Parathyroid adenoma (tissue), 2 donors: ENCODE data around the gene CTBP1.

ENCODE experiments used
- H2AFZ ChIP-seq: fragments of 300-600 bp; sonication (generic); one replicate; pipeline ENCODE4 v1.7.0; 2017; ENCODE audit warnings: antibody characterized with exemption, mild to moderate bottlenecking
- H3K27ac ChIP-seq: fragments of 300-600 bp; sonication (generic); one replicate; pipeline ENCODE4 v1.7.0; 2017
- H3K27me3 ChIP-seq: fragments of 300-600 bp; sonication (generic); one replicate; pipeline ENCODE4 v1.7.0; 2017; ENCODE audit warnings: low read length; ENCODE audit not compliant: control insufficient read depth, insufficient read depth
- H3K36me3 ChIP-seq: fragments of 300-600 bp; sonication (generic); one replicate; pipeline ENCODE4 v1.7.0; 2017; ENCODE audit warnings: low read length; ENCODE audit not compliant: control insufficient read depth, insufficient read depth
- H3K4me1 ChIP-seq: fragments of 300-600 bp; sonication (generic); one replicate; pipeline ENCODE4 v1.7.0; 2017; ENCODE audit warnings: control low read depth
- H3K4me2 ChIP-seq: fragments of 300-600 bp; sonication (generic); one replicate; pipeline ENCODE4 v1.7.0; 2017; ENCODE audit warnings: low read length
- H3K4me3 ChIP-seq: fragments of 300-600 bp; sonication (generic); one replicate; pipeline ENCODE4 v1.7.0; 2017; ENCODE audit warnings: low read depth, low read length
- H3K79me2 ChIP-seq: fragments of 300-600 bp; sonication (generic); one replicate; pipeline ENCODE4 v1.7.0; 2017; ENCODE audit warnings: control low read depth
- H3K9ac ChIP-seq: fragments of 300-600 bp; sonication (generic); one replicate; pipeline ENCODE4 v1.7.0; 2017; ENCODE audit warnings: mild to moderate bottlenecking
- H3K9me3 ChIP-seq: fragments of 300-600 bp; sonication (generic); one replicate; pipeline ENCODE4 v1.7.0; 2017; ENCODE audit warnings: low read length; ENCODE audit not compliant: control insufficient read depth
- TF ChIP-seq, protein P1 (sequence below): fragments of 300-600 bp; sonication (generic); IDR thresholded peaks from one replicate; pipeline ENCODE4 v1.7.0; 2017; ENCODE audit warnings: antibody characterized with exemption, mild to moderate bottlenecking
- donor health status: primary hyperparathyroidism.

CTBP1 gene

DNA sequence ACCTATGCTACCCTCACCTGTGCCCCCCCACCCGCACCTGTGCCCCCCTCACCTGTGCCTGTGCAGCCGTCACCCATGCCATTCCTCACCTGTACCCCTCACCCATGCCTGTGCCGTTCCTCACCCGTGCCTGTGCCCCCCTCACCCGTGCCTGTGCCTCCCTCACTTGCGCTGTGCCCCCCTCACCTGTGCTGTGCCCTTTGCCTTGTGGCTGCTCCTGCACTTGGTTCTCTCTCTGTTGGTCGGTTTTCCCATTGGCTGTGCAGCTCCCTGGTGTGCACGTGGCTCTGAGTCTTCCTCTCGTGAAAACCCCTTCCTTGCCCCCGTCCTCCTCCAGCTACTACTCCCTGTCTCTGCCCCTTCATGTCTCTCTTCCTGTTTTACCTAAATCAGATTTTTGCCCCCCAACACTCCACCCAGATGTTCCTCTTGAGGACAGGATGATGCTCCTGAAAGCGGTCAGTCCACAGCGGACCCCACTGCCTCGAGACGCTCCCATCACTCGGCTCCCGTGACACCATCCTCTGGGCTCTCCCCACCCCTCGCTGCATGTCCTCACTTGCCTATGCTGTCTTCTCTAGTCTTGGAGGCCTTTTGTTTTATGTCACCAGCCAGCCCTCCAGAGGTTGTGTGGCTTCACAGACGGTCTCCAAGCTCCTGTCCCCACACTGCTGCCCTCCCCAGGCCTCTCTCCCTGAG lies 47.5 kb upstream of the CTBP1 start:
- Histone ChIP-seq H3K27me3 (no peaks in the 10 kb centered on the region), H3K4me2 (no peak overlapping the region), H2AFZ (no peak overlapping the region), H3K36me3 (no peaks in the 10 kb centered on the region), H3K9me3 (no peaks in the 10 kb centered on the region), H3K27ac (no peak overlapping the region), H3K4me1 (no peaks in the 10 kb centered on the region), H3K79me2 (peaks cover 45% of the 10 kb centered on the region), H3K4me3 (no peak overlapping the region), H3K9ac (no peak overlapping the region)
- TF ChIP-seq, protein P1, sequence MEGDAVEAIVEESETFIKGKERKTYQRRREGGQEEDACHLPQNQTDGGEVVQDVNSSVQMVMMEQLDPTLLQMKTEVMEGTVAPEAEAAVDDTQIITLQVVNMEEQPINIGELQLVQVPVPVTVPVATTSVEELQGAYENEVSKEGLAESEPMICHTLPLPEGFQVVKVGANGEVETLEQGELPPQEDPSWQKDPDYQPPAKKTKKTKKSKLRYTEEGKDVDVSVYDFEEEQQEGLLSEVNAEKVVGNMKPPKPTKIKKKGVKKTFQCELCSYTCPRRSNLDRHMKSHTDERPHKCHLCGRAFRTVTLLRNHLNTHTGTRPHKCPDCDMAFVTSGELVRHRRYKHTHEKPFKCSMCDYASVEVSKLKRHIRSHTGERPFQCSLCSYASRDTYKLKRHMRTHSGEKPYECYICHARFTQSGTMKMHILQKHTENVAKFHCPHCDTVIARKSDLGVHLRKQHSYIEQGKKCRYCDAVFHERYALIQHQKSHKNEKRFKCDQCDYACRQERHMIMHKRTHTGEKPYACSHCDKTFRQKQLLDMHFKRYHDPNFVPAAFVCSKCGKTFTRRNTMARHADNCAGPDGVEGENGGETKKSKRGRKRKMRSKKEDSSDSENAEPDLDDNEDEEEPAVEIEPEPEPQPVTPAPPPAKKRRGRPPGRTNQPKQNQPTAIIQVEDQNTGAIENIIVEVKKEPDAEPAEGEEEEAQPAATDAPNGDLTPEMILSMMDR = no peak

DNA sequence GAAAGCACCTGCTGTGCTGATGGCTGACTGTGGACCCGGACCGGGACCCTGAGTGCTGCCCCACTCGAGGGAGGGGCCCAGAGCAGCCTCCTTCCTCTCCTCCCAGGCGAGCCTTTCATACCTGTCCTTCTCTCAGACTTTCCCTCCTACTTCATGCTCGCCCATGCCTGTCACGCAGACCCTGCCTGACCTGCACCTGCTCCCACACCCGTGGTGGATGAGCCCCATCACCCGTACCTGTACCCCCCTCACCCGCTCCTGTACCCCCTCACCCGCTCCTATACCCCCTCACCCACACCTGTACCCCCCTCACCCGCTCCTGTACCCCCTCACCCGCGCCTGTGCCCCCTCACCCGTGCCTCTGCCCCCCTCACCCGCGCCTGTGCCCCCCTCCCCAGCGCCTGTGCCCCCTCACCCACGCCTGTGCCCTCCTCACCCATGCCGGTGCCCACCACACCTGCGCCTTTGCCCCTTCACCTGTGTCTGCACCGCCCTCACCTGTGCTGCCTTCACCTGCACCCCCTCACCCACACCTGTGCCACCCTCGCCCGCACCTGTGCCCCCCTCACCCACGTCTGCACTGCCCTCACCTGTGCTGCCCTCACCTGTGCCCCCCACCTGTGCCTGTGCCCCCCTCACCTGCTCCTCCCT lies 46.6 kb upstream of the CTBP1 start:
- peaks cover 3% of the 10 kb centered on the region for H3K4me1 ChIP-seq

DNA sequence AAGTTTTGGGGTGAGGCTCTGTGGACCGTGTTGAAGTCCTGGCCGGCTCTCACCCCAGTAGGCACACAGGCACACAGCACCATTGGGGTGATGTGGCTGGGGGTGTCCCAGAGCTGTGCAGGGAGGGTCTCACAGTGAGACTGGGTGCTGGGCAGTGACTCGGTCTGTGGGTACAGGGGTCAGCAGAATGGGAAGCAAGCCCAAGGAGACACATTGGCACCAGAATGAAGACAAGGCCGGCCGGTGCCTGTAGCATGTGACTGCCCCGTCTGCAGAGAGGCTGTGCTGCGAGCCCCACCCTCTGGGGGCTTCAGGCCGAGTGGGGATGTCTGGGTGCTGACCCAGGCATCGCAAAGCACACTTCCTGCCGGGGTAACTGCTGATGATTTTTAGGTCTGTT lies 46.0 kb upstream of the CTBP1 start:
- no peaks in the 10 kb centered on the region for H3K36me3 ChIP-seq
- H3K4me1 ChIP-seq = peaks cover 3% of the 10 kb centered on the region
- no peak overlapping the region for H3K27ac ChIP-seq

More for the DNA sequence above, 46.6 kb upstream of the CTBP1 start:
- Histone ChIP-seq H3K9me3 (no peaks in the 10 kb centered on the region), H3K4me3 (no peak overlapping the region), H3K27me3 (no peaks in the 10 kb centered on the region), H3K36me3 (no peaks in the 10 kb centered on the region), H3K79me2 (peaks cover 47% of the 10 kb centered on the region), H2AFZ (no peak overlapping the region), H3K9ac (no peak overlapping the region), H3K27ac (no peak overlapping the region), H3K4me2 (no peak overlapping the region)
- TF ChIP-seq, protein P1 = no peak

DNA sequence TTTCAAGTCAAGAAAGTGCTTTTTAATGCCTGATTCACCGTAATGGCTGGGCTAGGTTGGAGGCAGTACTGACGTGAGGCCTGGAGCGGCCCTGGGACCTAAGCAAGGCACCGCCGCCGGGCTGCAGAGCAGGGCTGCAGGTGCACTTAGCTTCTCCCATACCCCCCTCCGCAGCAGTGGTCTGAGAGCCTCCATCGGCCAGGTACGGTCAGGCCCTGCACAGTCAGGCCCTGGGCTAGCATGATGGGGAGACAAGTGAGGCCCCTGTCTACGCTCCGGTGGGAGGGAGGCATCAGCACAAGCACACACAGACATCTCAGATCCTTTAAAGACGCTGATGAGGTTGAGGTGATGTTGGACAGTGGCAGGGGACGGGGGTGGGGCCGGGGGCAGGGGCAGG lies 45.5 kb upstream of the CTBP1 start:
- Histone ChIP-seq H3K4me3 (no peak overlapping the region), H3K4me1 (peaks cover 3% of the 10 kb centered on the region), H3K9me3 (no peaks in the 10 kb centered on the region), H3K9ac (no peak overlapping the region), H3K36me3 (no peaks in the 10 kb centered on the region), H3K4me2 (no peak overlapping the region), H2AFZ (no peak overlapping the region), H3K27me3 (no peaks in the 10 kb centered on the region), H3K79me2 (peaks cover 44% of the 10 kb centered on the region), H3K27ac (no peak overlapping the region)
- TF ChIP-seq, protein P1 = no peak

More for the DNA sequence above, 46.0 kb upstream of the CTBP1 start:
- Histone ChIP-seq H3K79me2 (peaks cover 47% of the 10 kb centered on the region), H3K9me3 (no peaks in the 10 kb centered on the region), H2AFZ (no peak overlapping the region), H3K27me3 (no peaks in the 10 kb centered on the region), H3K4me2 (peak overlapping the region; percentile 24), H3K9ac (no peak overlapping the region), H3K4me3 (no peak overlapping the region)
- TF ChIP-seq, protein P1 = no peak
